Effector CD8-positive, alpha-beta T cell (primary cell): ENCODE data around the gene CST5.
"Not testable (repeated sequence)": the region's sequence is repeated elsewhere in the genome, so short reads cannot be mapped to it uniquely, and the experiment has no call there.

Experiments used
- DNase-seq: peaks from one replicate; lab custom pipeline; 2025; lab: John Stamatoyannopoulos, UW
- total RNA-seq, 4 experiments: gene quantifications; one replicate each; lab custom pipeline; 2026; lab: John Stamatoyannopoulos, UW

The CST5 gene
- 0 reads per million in 4 experiments for total RNA-seq

GRCh38 chr20:23879328-23879798 is at the start of gene CST5:
Gene CST5 (minus strand): TSS chr20:23879748. CDS start chr20:23879676, 72 bp downstream.
- DNase-seq, result no peak

- DNase-seq, result peak; percentile 30
Measured at GRCh38 chr20:23928788-23929187, 49.2 kb upstream of the CST5 start.

GRCh38 chr20:23928353-23928752 is 48.8 kb upstream of the CST5 start:
- DNase-seq, result no peak

- DNase-seq, result no peak
Measured at GRCh38 chr20:23926944-23927872, 47.7 kb upstream of the CST5 start.

- DNase-seq, result no peak
Measured at GRCh38 chr20:23926526-23926880, 47.0 kb upstream of the CST5 start.

- no peak for DNase-seq
Measured at GRCh38 chr20:23925789-23926525, 46.4 kb upstream of the CST5 start.

- no peak for DNase-seq
Measured at GRCh38 chr20:23924751-23925150, 45.2 kb upstream of the CST5 start.

GRCh38 chr20:23923891-23924435 is 44.4 kb upstream of the CST5 start:
- no peak for DNase-seq

GRCh38 chr20:23923311-23923710 is 43.8 kb upstream of the CST5 start:
- DNase-seq, result no peak

- DNase-seq, result no peak
Measured at GRCh38 chr20:23920408-23921325, 41.1 kb upstream of the CST5 start.

GRCh38 chr20:23918896-23919295 is 39.3 kb upstream of the CST5 start:
- DNase-seq, result no peak

GRCh38 chr20:23918101-23918862 is 38.7 kb upstream of the CST5 start:
- no peak for DNase-seq

GRCh38 chr20:23917024-23917725 is 37.6 kb upstream of the CST5 start:
- no peak for DNase-seq

- no peak for DNase-seq
Measured at GRCh38 chr20:23915844-23916243, 36.3 kb upstream of the CST5 start.

GRCh38 chr20:23914469-23914868 is 34.9 kb upstream of the CST5 start:
- DNase-seq, result not testable (repeated sequence)

GRCh38 chr20:23910210-23910609 is 30.7 kb upstream of the CST5 start:
- no peak for DNase-seq

GRCh38 chr20:23909390-23909789 is 29.8 kb upstream of the CST5 start:
- no peak for DNase-seq

- no peak for DNase-seq
Measured at GRCh38 chr20:23907579-23907978, 28.0 kb upstream of the CST5 start.

- DNase-seq, result not testable (repeated sequence)
Measured at GRCh38 chr20:23902396-23902795, 22.8 kb upstream of the CST5 start.

GRCh38 chr20:23890867-23891266 is 11.3 kb upstream of the CST5 start:
- not testable (repeated sequence) for DNase-seq
